GM18505 (cell line): ENCODE measurements around the gene GNAL.

ENCODE experiments used
- ATAC-seq: cut with Tn5 transposase; IDR thresholded peaks from one replicate; pipeline ENCODE4 v1.9.1; 2021; ENCODE audit not compliant: unreplicated experiment
- POLR2A ChIP-seq: IDR thresholded peaks from 4 replicates; pipeline ENCODE4 v1.6.1; 2011; ENCODE audit warnings: borderline replicate concordance; ENCODE audit not compliant: insufficient read depth, insufficient read length; ENCODE audit errors: extremely low read depth

Gene GNAL

GRCh38 chr18:11775436-11776174, 86.5 kb downstream of the GNAL start:
- no peak for TF ChIP-seq POLR2A
- no peak for ATAC-seq

GRCh38 chr18:11780042-11780441, 91.0 kb downstream of the GNAL start:
- no peak for ATAC-seq
- TF ChIP-seq POLR2A: no peak

- TF ChIP-seq POLR2A: no peak
- ATAC-seq: no peak
These were observed 94.8 kb downstream of the GNAL start for GRCh38 chr18:11783716-11784331.

- no peak for TF ChIP-seq POLR2A
- ATAC-seq: no peak
These were observed 95.7 kb downstream of the GNAL start for GRCh38 chr18:11784674-11785304.

GRCh38 chr18:11785444-11786055, 96.5 kb downstream of the GNAL start:
- no peak for TF ChIP-seq POLR2A
- no peak for ATAC-seq

- no peak for ATAC-seq
- no peak for TF ChIP-seq POLR2A
These were observed 100.8 kb downstream of the GNAL start for GRCh38 chr18:11789716-11790510.

- no peak for TF ChIP-seq POLR2A
- no peak for ATAC-seq
These were observed 102.1 kb downstream of the GNAL start for GRCh38 chr18:11791131-11791530.

GRCh38 chr18:11792632-11793031, 103.6 kb downstream of the GNAL start:
- no peak for TF ChIP-seq POLR2A

GRCh38 chr18:11794195-11794594, 105.1 kb downstream of the GNAL start:
- ATAC-seq: no peak
- no peak for TF ChIP-seq POLR2A

More at GRCh38 chr18:11792632-11793031, 103.6 kb downstream of the GNAL start:
- ATAC-seq: no peak

GRCh38 chr18:11795916-11796315, 106.9 kb downstream of the GNAL start:
- TF ChIP-seq POLR2A: no peak
- ATAC-seq: no peak

GRCh38 chr18:11798271-11798670, 109.2 kb downstream of the GNAL start:
- TF ChIP-seq POLR2A: no peak
- ATAC-seq: no peak

- no peak for TF ChIP-seq POLR2A
- ATAC-seq: no peak
These were observed 110.0 kb downstream of the GNAL start for GRCh38 chr18:11799066-11799465.
